Measurements from ENCODE around the gene MORN1. TPM values are rescaled to one million over a fixed set of nuclear protein-coding genes. Genes with fewer than 3 reads are reported as not detected.
A peak's percentile ranks its signal among the peaks of the same experiment; 100 is the strongest.

The MORN1 gene
- total and polyA plus RNA-seq, 2 of the 4 experiments (the other 2 are of a cell fraction): 3.0 to 4.2 TPM

- Histone ChIP-seq H2BK20ac (ENCODE audit: low read depth, low read length) (no peak overlapping the region), H4K8ac (ENCODE audit: low read depth in 2 of 2, low read length in 2 of 2) (no peak overlapping the region), H3K18ac (ENCODE audit: low read depth, low read length) (no peak overlapping the region), H3K4ac (ENCODE audit: low read depth, low read length) (no peak overlapping the region), H2BK15ac (ENCODE audit: low read depth, low read length) (no peak overlapping the region), H4K5ac (ENCODE audit: low read depth, low read length) (no peak overlapping the region), H3K27me3 (ENCODE audit: control insufficient read depth, insufficient read depth, low read length) (no peaks in the 10 kb centered on the region; the same call in 1 of the 2 replicates), H3K4me3 (ENCODE audit: insufficient read depth, low read depth, low read length) (no peak overlapping the region), H3K9me1 (ENCODE audit: insufficient read depth, low read length) (no peaks in the 10 kb centered on the region), H3K27ac (ENCODE audit: insufficient read depth, low read length) (no peak overlapping the region), H2AK5ac (ENCODE audit: low read depth, low read length) (no peak overlapping the region), H2AK9ac (replicated peaks; ENCODE audit: low read depth, low read length, poor library complexity) (peak overlapping the region; percentile 55), H4K91ac (ENCODE audit: insufficient read depth, low read depth, low read length) (no peak overlapping the region), H3K4me2 (ENCODE audit: low read depth, low read length) (no peak overlapping the region), H4K20me1 (ENCODE audit: insufficient read depth, low read length) (no peaks in the 10 kb centered on the region), H2AFZ (replicated peaks; ENCODE audit: low read length, poor library complexity) (no peak overlapping the region), H3K9ac (ENCODE audit: low read depth, low read length) (no peak overlapping the region), H3K14ac (replicated peaks; ENCODE audit: low read depth, low read length) (no peak overlapping the region), H3K79me1 (ENCODE audit: low read depth in 1 of 2, low read length in 2 of 2) (no peaks in the 10 kb centered on the region), H3K4me1 (ENCODE audit: control insufficient read depth, insufficient read depth, low read length) (peaks cover 3% of the 10 kb centered on the region; the same call in 1 of the 2 replicates), H3K9me3 (ENCODE audit: control insufficient read depth, insufficient read depth, low read length) (peaks cover 7% of the 10 kb centered on the region), H2BK120ac (ENCODE audit: low read depth, low read length) (no peak overlapping the region), H3K23ac (ENCODE audit: low read depth, low read length) (no peak overlapping the region), H3K56ac (ENCODE audit: extremely low read depth, insufficient read depth, low read length) (no peak overlapping the region), H2BK5ac (ENCODE audit: low read depth, low read length, poor library complexity, severe bottlenecking) (no peak overlapping the region), H3K36me3 (ENCODE audit: control insufficient read depth, insufficient read depth, low read length) (no peaks in the 10 kb centered on the region)
- ATAC-seq (ENCODE audit: low read depth) (no peak), DNase-seq (no peak)
- in situ Hi-C loops (cut with MboI; ENCODE audit: low sequenced_read_pairs) (no loop called here), intact Hi-C loops (cut with micrococcal nuclease) (no loop called here), dilution Hi-C loops (cut with HindIII; ENCODE audit: low sequenced_read_pairs, unreplicated experiment) (no loop called here)
- TF ChIP-seq NFE2L2 (IDR thresholded peaks at IDR 0.05; ENCODE audit: low read depth, low read length): no peak
- CTCF ChIA-PET: no interaction called here
- BruUV-seq (replicated peaks): no TSS peak
- POLR2A ChIA-PET (ENCODE audit: unreplicated experiment): no interaction called here
- 93% methylated on average over 22 of the region's 36 CpGs; no CpG with 5 or more reads in 1 of the 2 experiments for WGBS, 2 experiments (ENCODE audit: extremely low coverage in 2 of 2, insufficient read length in 1 of 2)
These were observed 55.5 kb downstream of the MORN1 start for GRCh38 chr1:2335721-2336455.

Measured in IMR-90 (cell line).